HG03575 (cell line): ENCODE results near the gene NPLOC4.

Experiments used
- ATAC-seq: cut with Tn5 transposase; IDR thresholded peaks from one replicate; pipeline ENCODE4 v1.9.1; 2021; ENCODE audit not compliant: unreplicated experiment, insufficient number of reproducible peaks, low FRiP score; ENCODE audit errors: extremely low read depth

Gene NPLOC4

DNA sequence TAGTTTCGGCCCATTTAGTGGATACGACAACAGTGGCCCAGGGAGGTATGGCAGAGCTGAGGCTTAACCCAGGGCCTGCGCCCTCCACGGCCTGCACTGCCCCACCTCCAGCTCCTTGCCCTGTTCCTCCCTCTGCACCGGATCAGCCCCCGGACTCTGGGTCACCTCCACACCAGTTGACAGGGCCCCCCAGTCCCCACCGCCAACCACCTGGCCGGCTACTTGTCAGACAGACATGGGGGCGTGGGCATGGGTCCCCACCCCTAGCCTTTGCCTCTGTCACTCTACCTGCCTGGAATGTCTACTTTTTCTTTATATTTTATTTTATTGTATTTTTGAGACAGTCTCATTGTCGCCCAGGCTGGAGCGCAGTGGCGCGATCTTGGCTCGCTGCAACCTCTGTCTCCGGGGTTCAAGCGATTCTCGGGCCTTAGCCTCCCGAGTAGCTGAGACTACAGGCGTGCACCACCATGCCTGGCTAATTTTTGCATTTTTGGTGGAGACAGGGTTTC is 121.3 kb downstream of the NPLOC4 start:
- ATAC-seq: no peak

DNA sequence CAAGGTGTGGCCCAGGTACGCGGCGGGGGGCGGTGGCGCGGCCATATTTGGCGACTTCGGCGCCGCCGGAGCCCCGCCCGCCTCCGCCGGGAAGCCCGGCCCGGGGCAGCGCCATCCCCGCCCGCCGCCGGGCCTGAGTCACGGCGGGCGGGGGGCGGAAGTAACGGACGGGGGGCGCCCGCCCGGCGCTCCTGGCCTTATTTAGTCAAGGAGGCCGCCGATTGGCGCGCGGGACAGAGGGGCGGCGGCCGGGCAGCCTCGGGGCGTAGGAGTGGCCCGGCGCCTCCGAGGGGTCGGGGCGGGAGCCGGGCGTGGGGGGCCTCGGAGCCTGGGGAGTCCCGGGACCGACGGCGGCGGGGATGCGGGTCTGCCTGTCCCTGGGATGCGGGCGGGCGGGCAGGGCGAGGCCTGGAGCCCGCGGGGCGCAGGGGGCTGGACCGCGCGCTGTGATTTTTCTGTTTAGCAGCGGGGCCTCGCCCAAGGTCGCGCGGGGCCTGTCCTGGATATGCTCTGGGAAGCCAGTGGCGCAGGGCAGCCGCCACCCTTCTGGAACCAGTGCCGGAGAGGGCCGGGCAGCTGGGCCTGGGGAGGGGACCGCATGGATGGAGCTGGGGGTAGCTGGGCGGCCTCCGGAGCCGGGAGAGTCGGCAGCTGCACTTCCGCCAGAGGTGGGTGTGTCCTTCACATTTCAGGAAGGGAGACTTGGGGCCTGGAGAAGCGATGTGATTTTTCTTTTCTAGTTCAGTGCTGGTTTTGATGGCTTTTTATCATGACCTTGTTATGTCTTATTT is 122.0 kb downstream of the NPLOC4 start:
- ATAC-seq: no peak

DNA sequence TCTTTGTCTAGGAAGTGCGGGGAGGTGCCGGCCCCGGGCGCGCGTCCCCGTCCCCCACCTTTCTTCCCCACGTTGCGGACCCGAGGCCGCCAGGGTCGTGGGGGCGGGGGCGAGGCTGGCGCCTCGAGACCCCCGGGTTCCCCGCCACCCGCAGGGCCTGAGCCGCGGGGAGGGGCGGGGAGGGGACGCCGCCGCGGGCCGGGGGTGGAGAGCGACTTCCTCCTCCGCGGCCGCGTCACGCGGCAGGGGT is 122.5 kb downstream of the NPLOC4 start:
- ATAC-seq: no peak

DNA sequence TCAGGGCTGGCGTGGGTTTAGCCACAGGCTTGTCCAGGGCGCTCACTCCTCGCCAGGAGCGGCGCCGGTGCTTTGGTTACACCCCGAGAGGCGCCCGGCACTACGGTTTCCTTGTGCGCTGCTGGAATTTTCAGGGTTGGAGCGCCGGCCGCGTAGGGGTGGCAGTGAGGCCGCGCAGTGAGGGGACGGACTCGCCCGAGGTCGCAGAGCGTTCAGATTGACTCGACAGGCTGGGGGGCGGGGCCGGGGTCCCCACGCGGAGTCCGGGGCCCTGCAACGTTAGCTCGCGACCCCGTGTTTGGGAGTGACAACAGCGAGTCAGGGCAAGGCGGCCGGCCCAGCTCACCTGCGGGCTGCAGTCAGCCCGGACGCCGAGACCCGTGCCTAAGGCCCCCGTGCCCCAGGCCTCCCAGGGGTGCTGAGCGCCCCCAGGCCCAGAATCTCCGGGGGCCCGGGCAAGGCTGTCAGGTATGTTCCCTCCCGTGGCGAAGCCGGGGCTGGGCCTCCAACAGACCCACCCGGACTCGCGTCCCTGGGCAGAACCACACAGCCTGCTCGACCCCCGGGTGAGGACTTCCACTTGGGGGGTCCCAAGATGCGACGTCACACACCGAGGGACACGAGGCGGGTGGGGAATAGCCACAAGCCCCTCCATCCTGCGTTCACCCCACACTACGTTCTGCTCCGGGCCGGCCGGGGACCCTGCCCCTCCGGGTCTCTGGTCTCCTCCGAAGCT is 123.0 kb downstream of the NPLOC4 start:
- ATAC-seq: no peak

DNA sequence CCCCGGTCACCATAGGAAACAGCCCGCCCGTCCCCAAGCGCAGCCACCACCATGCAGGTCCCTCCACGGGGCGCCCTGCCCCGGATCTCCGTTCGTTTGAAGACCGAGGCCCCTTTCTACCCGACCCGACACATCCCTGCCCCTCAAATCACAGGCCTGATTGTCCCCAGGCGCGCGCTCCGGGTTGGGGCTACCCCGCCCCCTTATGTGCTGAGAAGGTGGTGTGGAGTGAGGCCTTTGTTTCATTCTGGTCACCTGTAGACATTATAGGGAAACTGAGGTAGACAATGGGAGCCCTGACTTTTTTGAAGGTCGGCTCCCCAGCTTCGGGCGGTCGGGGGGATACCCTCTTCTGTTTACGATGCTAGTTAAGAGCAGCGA is 123.5 kb downstream of the NPLOC4 start:
- ATAC-seq: no peak

DNA sequence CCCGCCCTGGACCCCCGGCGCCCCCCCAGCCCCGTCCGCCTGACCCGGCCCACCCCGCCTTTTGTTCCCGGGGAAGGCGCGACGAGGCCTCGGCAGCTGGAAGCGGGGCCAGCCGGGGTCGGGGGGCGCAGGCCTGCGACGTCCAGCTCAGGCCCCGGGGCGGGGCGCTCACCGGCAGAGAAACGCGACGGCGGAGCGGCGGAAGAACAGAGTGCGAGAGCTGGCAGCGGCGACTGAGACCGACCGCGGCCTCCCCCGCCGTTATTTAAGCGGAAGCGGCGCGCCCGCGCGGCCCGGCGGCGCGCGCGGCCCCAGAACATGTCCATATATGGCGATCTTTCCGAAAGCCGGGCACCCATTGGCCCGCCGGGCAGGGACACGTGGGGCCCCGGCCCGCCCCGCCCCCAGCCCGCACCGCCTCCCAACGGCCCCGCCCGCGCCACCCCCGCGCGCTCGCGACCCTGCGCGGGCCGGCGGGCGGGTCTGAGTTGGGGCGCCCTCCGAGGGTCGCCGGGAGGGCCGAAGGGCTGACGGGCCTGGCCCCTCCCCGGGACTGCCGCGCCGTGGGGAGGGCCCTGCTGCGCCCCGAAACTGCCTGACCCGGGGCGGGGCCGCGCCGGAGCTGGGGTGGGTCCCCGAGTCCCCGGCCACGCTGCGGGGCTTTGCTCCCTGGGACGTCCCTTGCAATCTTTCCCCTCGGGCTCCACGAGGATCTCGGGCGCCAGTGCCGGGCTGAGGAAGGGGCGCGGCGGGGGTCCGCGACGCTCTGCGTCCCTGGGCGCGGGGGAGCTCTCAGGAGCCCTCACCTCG is 124.1 kb downstream of the NPLOC4 start, which contains the start of gene ACTG1:
TSS of gene ACTG1 (minus strand) at position 238 of the 810 bp plus-strand sequence. CDS start 445 bp downstream, outside the sequence.
- no peak for ATAC-seq

DNA sequence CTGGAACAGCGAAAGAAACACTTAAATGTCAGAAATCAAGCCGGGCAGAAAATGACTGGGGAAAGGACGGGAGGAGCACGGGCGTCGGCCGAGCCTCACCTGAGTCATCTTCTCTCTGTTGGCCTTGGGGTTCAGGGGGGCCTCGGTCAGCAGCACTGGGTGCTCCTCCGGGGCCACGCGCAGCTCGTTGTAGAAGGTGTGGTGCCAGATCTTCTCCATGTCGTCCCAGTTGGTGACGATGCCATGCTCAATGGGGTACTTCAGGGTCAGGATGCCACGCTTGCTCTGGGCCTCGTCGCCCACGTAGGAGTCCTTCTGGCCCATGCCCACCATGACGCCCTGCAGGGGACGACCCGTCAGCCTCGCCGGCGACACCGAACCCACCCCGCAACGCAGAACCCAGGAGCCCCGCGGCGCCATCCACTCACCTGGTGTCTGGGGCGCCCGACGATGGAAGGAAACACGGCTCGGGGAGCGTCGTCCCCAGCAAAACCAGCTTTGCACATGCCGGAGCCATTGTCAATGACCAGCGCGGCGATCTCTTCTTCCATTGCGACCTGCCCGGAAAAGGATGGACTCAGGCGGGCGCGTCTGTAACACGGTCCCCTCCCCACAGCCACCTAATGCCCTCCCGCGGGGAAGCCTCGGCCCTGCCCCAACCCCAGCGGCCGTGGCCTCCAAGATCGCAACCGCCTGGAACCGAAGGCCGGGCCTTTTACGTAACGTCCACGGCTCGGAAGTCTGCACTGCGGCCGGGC is 124.9 kb downstream of the NPLOC4 start:
- no peak for ATAC-seq

DNA sequence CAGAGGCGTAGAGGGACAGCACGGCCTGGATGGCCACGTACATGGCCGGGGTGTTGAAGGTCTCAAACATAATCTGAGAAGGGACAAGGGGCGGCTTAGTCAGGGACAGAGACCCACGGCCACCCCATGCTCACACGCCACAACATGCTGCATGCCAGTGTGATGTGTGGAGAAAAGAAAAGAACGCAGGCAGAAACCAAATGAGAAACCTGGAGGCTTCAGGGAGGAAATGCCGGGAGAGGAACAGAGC is 125.4 kb downstream of the NPLOC4 start:
- ATAC-seq: no peak

DNA sequence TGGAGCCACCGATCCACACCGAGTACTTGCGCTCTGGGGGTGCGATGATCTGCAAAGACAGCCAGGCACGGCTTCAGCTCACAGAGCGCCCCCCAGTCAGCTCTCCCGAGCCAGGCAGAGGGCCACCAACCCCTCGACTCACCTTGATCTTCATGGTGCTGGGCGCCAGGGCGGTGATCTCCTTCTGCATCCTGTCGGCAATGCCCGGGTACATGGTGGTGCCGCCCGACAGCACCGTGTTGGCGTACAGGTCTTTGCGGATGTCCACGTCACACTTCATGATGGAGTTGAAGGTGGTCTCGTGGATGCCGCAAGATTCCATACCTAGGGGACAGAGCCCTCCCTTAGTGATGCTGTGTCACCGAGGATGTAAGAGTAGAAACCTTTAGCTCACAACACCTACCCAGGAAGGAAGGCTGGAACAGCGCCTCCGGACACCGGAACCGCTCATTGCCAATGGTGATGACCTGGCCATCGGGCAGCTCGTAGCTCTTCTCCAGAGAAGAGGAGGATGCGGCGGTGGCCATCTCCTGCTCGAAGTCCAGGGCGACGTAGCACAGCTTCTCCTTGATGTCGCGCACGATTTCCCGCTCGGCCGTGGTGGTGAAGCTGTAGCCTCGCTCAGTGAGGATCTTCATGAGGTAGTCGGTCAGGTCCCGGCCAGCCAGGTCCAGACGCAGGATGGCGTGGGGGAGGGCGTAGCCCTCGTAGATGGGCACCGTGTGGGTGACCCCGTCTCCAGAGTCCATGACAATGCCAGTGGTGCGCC is 125.9 kb downstream of the NPLOC4 start:
- no peak for ATAC-seq

DNA sequence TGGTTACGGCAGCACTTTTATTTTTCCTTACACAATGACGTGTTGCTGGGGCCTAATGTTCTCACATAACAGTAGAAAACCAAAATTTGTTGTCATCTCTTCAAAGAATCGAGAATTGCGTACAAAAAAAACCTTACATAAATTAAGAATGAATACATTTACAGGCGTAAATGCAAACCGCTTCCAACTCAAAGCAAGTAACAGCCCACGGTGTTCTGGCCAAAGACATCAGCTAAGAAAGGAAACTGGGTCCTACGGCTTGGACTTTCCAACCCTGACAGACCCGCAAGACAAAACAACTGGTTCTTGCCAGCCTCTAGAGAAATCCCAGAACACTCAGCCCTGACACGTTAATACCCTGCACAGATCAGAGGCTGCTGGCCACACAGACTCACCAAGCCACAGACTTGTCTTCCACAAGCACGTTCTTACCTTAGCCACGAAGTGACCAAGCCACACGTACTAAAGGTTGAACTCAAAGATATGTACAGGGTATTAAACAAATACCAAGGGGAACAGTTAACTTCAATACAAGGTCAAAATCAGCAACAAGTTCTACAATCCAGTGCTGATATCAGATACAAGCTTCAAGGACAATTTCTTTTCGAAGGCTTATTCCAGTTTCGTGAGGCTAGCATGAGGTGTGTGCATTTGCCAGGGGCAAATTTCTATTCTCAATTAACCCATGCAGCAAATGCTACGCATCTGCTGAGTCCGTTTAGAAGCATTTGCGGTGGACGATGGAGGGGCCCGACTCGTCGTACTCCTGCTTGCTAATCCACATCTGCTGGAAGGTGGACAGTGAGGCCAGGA is 126.7 kb downstream of the NPLOC4 start:
- ATAC-seq: no peak

DNA sequence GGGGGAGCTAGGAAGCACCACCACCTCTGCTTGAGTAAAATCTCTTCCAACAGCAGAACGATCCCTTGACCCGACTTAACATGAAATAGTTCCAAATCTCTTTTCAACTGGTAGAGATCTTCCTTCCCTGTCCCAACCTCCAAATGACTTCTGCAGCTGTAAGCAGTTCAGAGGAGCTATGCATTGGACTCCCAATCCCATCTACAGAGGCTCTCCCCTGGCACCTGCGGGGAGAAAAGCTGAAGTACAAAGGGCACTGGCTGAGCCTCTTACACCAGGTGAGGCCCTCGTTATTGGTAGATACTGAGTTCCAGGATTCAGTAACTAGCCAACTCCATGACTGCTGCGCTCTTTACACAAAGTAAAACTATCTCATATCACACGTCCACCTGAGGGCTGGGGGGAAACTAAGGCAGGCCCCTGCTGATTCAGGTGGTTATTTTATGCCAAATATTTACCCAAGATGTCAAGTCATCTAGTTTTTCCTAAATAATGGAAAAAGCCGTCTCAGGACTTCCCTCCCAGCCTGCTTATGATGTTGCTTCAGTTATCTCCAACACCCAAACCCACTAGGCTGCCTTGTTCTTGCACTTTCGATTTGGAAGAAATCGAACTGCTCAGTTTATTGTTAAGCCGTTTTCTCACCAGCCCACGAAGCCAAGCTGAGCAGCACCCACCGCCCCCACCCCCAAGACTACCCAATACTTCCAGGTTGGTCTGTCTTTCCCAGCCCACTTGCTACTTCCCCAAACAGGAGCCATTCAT is 127.5 kb downstream of the NPLOC4 start:
- no peak for ATAC-seq

DNA sequence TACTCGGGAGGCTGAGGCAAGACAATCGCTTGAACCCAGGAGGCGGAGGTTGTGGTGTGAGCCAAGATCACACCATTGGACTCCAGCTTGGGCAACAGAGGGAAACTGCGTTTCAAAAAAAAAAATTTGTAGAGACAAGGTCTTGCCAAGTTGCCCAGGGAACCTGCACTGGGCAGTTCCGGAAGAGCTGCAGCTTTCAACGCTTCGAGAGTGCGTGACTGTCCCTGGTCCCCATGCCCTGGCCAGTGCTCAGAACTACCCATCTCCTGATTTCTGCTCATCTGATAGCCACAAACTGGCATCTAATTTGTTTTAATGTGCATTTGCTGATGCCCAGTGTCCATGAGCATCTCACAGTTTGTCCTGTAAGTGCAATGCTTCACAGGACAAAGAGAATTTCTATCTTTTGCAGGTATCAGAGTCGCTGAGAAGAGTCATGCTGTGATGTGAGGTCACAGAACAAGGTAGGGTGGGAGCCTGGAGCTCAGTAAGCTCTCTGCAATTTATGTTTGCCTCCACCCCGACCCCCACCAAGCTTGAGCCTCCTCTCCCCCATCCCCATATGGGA is 128.2 kb downstream of the NPLOC4 start:
- ATAC-seq: no peak
